GM12878 (cell line): ENCODE results near the gene SUSD5. TPM values are rescaled to one million over a fixed set of nuclear protein-coding genes. Genes with fewer than 3 reads are reported as not detected.

Source experiments
- ATAC-seq: fragments of 200-7000 bp; cut with Tn5 transposase; 3 replicates; pipeline ENCODE4 v1.9.1; 2020; ENCODE audit warnings: mild to moderate bottlenecking, moderate library complexity
- BruUV-seq: library from RNA; stranded (reverse); fragments of 400-500 nt; replicated peaks from 2 replicates; lab custom pipeline; 2021; lab: Mats Ljungman, UMichigan
- CTCF ChIA-PET: fragments of 300-600 bp; sonication (Branson Sonifier 250); formaldehyde crosslinking; extraction: SDS; loops from one replicate; lab custom pipeline; 2021; ENCODE audit warnings: inconsistent platforms; lab: Yijun Ruan, JAX
- POLR2A ChIA-PET: fragments of 350-600 bp; formaldehyde crosslinking; extraction: SDS; loops from one replicate; lab custom pipeline; 2021; ENCODE audit warnings: inconsistent platforms; lab: Charles Lee
- RAD21 ChIA-PET: fragments of 300-600 bp; sonication (Branson Sonifier 250); formaldehyde crosslinking; loops from one replicate; lab custom pipeline; 2023; ENCODE audit warnings: antibody characterized with exemption; ENCODE audit not compliant: unreplicated experiment; lab: Charles Lee
- SMC1A ChIA-PET: fragments of 300-600 bp; sonication (Branson Sonifier 250); formaldehyde crosslinking; loops from one replicate; lab custom pipeline; 2023; ENCODE audit not compliant: unreplicated experiment, uncharacterized antibody; lab: Charles Lee
- DNase-seq: peaks from one replicate; pipeline ENCODE4 v3.0.0-alpha.2; 2011; ENCODE audit warnings: low read depth, low spot score
- FAIRE-seq: peaks from 3 replicates; lab custom pipeline; 2011; peaks lifted over from hg19 to GRCh38; lab: Jason Lieb, UNC
- H2AFZ ChIP-seq: 2 replicates; pipeline ENCODE4 v1.6.0; 2011; ENCODE audit warnings: low read depth, low read length, control low read depth; ENCODE audit not compliant: control insufficient read depth
- H3K27ac ChIP-seq: 2 replicates; pipeline ENCODE4 v1.5.1; 2011; ENCODE audit warnings: control low read depth; ENCODE audit not compliant: control insufficient read depth, insufficient read depth
- H3K27me3 ChIP-seq, 2 experiments: replicated peaks in 1 of 2; 2 replicates each; pipeline versions ENCODE4 v1.6.0 to v1.6.1; 2011; ENCODE audit warnings: low read length in 1 of 2; ENCODE audit not compliant: control insufficient read depth in 2 of 2, insufficient read depth in 2 of 2
- H3K36me3 ChIP-seq, 2 experiments: 2 replicates each; pipeline ENCODE4 v1.5.1; 2011; ENCODE audit warnings: low read length in 1 of 2; ENCODE audit not compliant: control insufficient read depth in 2 of 2, insufficient read depth in 2 of 2
- H3K4me1 ChIP-seq: 2 replicates; pipeline ENCODE4 v1.6.1; 2011; ENCODE audit warnings: mild to moderate bottlenecking, low read length, moderate library complexity, mixed read lengths; ENCODE audit not compliant: control insufficient read depth, insufficient read depth
- H3K4me2 ChIP-seq: 2 replicates; pipeline ENCODE4 v1.6.0; 2011; ENCODE audit warnings: control low read depth; ENCODE audit not compliant: control insufficient read depth, insufficient read depth
- H3K4me3 ChIP-seq: fragments of 200-600 bp; sonication (generic); 2 replicates; pipeline ENCODE4 v1.5.1; 2016
- H3K79me2 ChIP-seq: 2 replicates; pipeline ENCODE4 v1.6.0; 2011; ENCODE audit warnings: low read length; ENCODE audit not compliant: control insufficient read depth, insufficient read depth
- H3K9ac ChIP-seq: 2 replicates; pipeline ENCODE4 v1.8.0; 2011; ENCODE audit warnings: low read length, control low read depth, mixed read lengths; ENCODE audit not compliant: control insufficient read depth, insufficient read depth
- H3K9me3 ChIP-seq: replicated peaks from 3 replicates; pipeline ENCODE4 v1.5.1; 2011; ENCODE audit warnings: mild to moderate bottlenecking, low read length; ENCODE audit not compliant: control insufficient read depth, insufficient read depth
- H4K20me1 ChIP-seq: 2 replicates; pipeline ENCODE4 v1.6.0; 2011; ENCODE audit not compliant: control insufficient read depth, insufficient read depth
- ATF2 ChIP-seq: IDR thresholded peaks from 2 replicates; pipeline ENCODE4 v1.6.1; 2012; ENCODE audit warnings: low read length, inconsistent platforms
- CEBPB ChIP-seq, 2 experiments: fragments of 150-350 bp in 1 of 2; IDR thresholded peaks; 2 replicates each; pipeline ENCODE4 v1.6.1; 2012 to 2014; ENCODE audit warnings: low read depth in 2 of 2, low read length in 2 of 2, borderline replicate concordance in 1 of 2, inconsistent platforms in 1 of 2
- CREM ChIP-seq: IDR thresholded peaks from 2 replicates; pipeline ENCODE4 v1.6.1; 2014; ENCODE audit warnings: antibody characterized with exemption, low read depth
- EED ChIP-seq: sonication (generic); IDR thresholded peaks from 2 replicates; pipeline ENCODE4 v1.6.1; 2016; ENCODE audit warnings: antibody characterized with exemption, low read depth
- ETV6 ChIP-seq, 2 experiments: fragments of 450-650 bp in 1 of 2; IDR thresholded peaks in 1 of 2; conservative IDR thresholded peaks in 1 of 2; 2 replicates each; pipeline ENCODE4 v1.6.1; 2014; ENCODE audit warnings: antibody characterized with exemption in 1 of 2, borderline replicate concordance in 1 of 2, low read depth in 1 of 2, mild to moderate bottlenecking in 1 of 2, moderate library complexity in 1 of 2
- FOXM1 ChIP-seq: IDR thresholded peaks from 2 replicates; pipeline ENCODE4 v1.6.1; 2012; ENCODE audit warnings: low read depth, mild to moderate bottlenecking, inconsistent platforms, low read length, moderate library complexity
- IKZF2 ChIP-seq, 2 experiments: fragments of 450-650 bp; IDR thresholded peaks; 2 replicates each; pipeline ENCODE4 v1.6.1; 2017; ENCODE audit warnings: mild to moderate bottlenecking in 2 of 2, moderate library complexity in 2 of 2
- IRF4 ChIP-seq: IDR thresholded peaks from 2 replicates; pipeline ENCODE4 v1.6.1; 2011; ENCODE audit warnings: low read depth, low read length
- JUNB ChIP-seq: IDR thresholded peaks from 2 replicates; pipeline ENCODE4 v1.6.1; 2016; ENCODE audit warnings: antibody characterized with exemption, mild to moderate bottlenecking
- MEF2A ChIP-seq: IDR thresholded peaks from 2 replicates; pipeline ENCODE4 v1.6.1; 2011; ENCODE audit warnings: low read depth, mild to moderate bottlenecking, low read length, moderate library complexity; ENCODE audit not compliant: insufficient read depth
- MLLT1 ChIP-seq: fragments of 450-650 bp; IDR thresholded peaks from 2 replicates; pipeline ENCODE4 v1.6.1; 2016; ENCODE audit warnings: mild to moderate bottlenecking
- MTA3 ChIP-seq: IDR thresholded peaks from 2 replicates; pipeline ENCODE4 v1.6.1; 2012; ENCODE audit warnings: low read length, inconsistent platforms, borderline replicate concordance
- NFIC ChIP-seq: IDR thresholded peaks from 2 replicates; pipeline ENCODE4 v1.6.1; 2012; ENCODE audit warnings: low read depth, mild to moderate bottlenecking, inconsistent platforms, low read length, moderate library complexity
- RUNX3 ChIP-seq: IDR thresholded peaks from 2 replicates; pipeline ENCODE4 v1.6.1; 2012; ENCODE audit warnings: low read length, inconsistent platforms
- SMAD5 ChIP-seq: IDR thresholded peaks from 2 replicates; pipeline ENCODE4 v1.6.1; 2016; ENCODE audit warnings: antibody characterized with exemption, low read depth
- SMARCA5 ChIP-seq: fragments of 450-650 bp; IDR thresholded peaks from 2 replicates; pipeline ENCODE4 v1.6.1; 2017; ENCODE audit warnings: mild to moderate bottlenecking
- STAT1 ChIP-seq: fragments of 450-650 bp; conservative IDR thresholded peaks from 2 replicates; pipeline ENCODE4 v1.6.1; 2014; ENCODE audit warnings: antibody characterized with exemption, mild to moderate bottlenecking
- SUPT20H ChIP-seq: IDR thresholded peaks from 2 replicates; pipeline ENCODE4 v1.6.1; 2011; ENCODE audit warnings: low read depth, mild to moderate bottlenecking, low read length, moderate library complexity, borderline replicate concordance; ENCODE audit not compliant: control insufficient read depth
- TCF7 ChIP-seq: IDR thresholded peaks from 2 replicates; pipeline ENCODE4 v1.6.1; 2014; ENCODE audit warnings: antibody characterized with exemption, borderline replicate concordance
- ZNF207 ChIP-seq: fragments of 450-650 bp; IDR thresholded peaks from 2 replicates; pipeline ENCODE4 v1.6.1; 2014; ENCODE audit warnings: antibody characterized with exemption, mild to moderate bottlenecking, borderline replicate concordance
- WGBS: methylation state at CpG from one replicate; pipeline ENCODE4 v1.1.6; 2016; ENCODE audit warnings: low lambda C conversion rate; ENCODE audit not compliant: insufficient replicate concordance, insufficient coverage; ENCODE audit errors: missing lambda C conversion rate; 5-methylcytosine and 5-hydroxymethylcytosine counted together
- in situ Hi-C: fragments of 300-500 bp; cut with MboI; formaldehyde crosslinking; loops from 9 replicates; pipeline ENCODE4 v1.14.3; 2018; ENCODE audit warnings: mixed read lengths
- intact Hi-C: fragments of 100-400 bp; cut with micrococcal nuclease; formaldehyde crosslinking; loops from one replicate; pipeline ENCODE4 v1.14.2; 2022; ENCODE audit not compliant: unreplicated experiment
- polyA plus RNA-seq, 11 experiments: library from polyadenylated mRNA; depleted of rRNA in 4 of 11; unstranded in 6 of 11; stranded (reverse) in 5 of 11; fragments of >200 nt; fragmentation: Nextera tagmentation in 4 of 11; fragmentation: Illumina TruSeq in 1 of 11; extraction: Ambion mirVana in 4 of 11; extraction: Trizol in 1 of 11; gene quantifications; 1 replicate in 1 of 11; 2 replicates in 10 of 11; pipeline versions ENCODE4 v1.2.1 to v1.2.3, GENCODE V29; 2011 to 2016; ENCODE audit warnings: inconsistent platforms in 2 of 11, missing spikeins in 2 of 11, low read depth in 1 of 11
- total RNA-seq, 4 experiments: library from RNA; depleted of rRNA in 3 of 4; stranded (reverse); fragments of >200 nt in 3 of 4; fragmentation: Illumina TruSeq in 1 of 4; extraction: Trizol in 1 of 4; gene quantifications; 2 replicates each; pipeline versions ENCODE4 v1.2.1 to v1.2.3, GENCODE V29; 2013 to 2021

Gene SUSD5
- total and polyA plus RNA-seq, 10 of the 15 experiments (the other 5 are each of a cell fraction or from before 2014, with no cell fraction given), result 0.01 to 0.05 (median 0.03) TPM; not detected in 4

DNA sequence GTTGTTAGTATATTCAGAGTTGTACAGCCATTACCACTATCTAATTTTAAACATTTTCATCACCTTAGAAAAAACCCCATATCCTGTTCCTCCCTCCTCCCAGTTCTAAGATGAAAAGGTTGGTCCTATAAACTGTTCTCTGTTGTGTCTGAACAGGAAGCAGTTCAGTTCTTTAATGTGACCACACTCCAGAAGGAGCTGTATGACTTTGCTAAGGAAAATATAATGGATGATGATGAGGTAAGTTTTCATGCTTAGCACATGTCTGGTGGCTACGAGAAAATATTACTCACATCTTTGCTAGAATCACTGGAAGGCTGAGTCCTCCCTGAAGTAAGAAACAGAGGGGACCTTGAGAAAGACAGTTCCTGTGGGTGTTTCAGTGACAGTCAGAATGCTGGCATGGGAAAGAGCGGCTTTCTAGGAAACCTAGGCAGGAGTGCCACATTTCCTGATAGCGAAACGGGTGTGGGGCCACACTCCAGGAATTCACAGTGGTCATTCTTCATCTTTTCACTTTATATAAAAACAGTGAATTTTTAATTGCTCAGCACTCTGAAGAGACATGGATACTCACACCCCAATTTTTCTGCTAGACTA lies 84.5 kb downstream of the SUSD5 start:
- POLR2A ChIA-PET, result no interaction called here
- Histone ChIP-seq H2AFZ (no peak overlapping the region), H4K20me1 (no peaks in the 10 kb centered on the region), H3K9me3 (no peaks in the 10 kb centered on the region), H3K27me3 (no peaks in the 10 kb centered on the region), H3K4me1 (peaks cover 4% of the 10 kb centered on the region; the same call in 1 of the 2 replicates), H3K4me2 (no peak overlapping the region), H3K4me3 (no peak overlapping the region), H3K27ac (0 out of 2 replicates have a peak overlapping the region, but pooled peaks have one; percentile 5), H3K79me2 (no peaks in the 10 kb centered on the region), H3K9ac (no peak overlapping the region), H3K36me3 (no peaks in the 10 kb centered on the region; a peak in 1 of 4 replicates)
- CTCF ChIA-PET, result interaction anchor here (1.0 to 12.2 kb wide), 5 partner anchors 11 to 653 kb away, joined by 3 to 319 read pairs (median 4); no protein-coding TSS in a partner anchor
- RAD21 ChIA-PET, result interaction anchor here (1.7 kb wide), 1 partner anchor 239 kb away, joined by 12 read pairs; no protein-coding TSS in a partner anchor
- FAIRE-seq (no peak), DNase-seq (no peak), ATAC-seq (peak; percentile 48)
- intact Hi-C loops (loop anchor here (5.0 kb wide), 1 partner anchor 183 kb away; no protein-coding TSS in a partner anchor), in situ Hi-C loops (loop anchor here (5.0 kb wide), 2 partner anchors 238 to 653 kb away; no protein-coding TSS in a partner anchor)
- WGBS, result 44% methylated on average over 4 of the region's 4 CpGs
- peak in 1 of 2 experiments; percentile 73; a peak in 1 of 4 replicates for TF ChIP-seq CEBPB (IDR thresholded peaks at IDR 0.05; ENCODE audit: borderline replicate concordance in 1 of 2, low read depth in 2 of 2, low read length in 2 of 2)
- TF ChIP-seq NFIC, result peak; percentile 93
- TF ChIP-seq JUNB, result peak; percentile 64
- no peak for TF ChIP-seq SUPT20H
- peak; percentile 66; the same call in 1 of the 2 replicates for TF ChIP-seq FOXM1
- no peak for TF ChIP-seq ZNF207
- peak in 1 of 2 experiments; percentile 19; a peak in 1 of 4 replicates for TF ChIP-seq IKZF2 (IDR thresholded peaks at IDR 0.05)
- TF ChIP-seq STAT1, result no peak
- TF ChIP-seq MEF2A, result peak; percentile 70; the same call in 1 of the 2 replicates
- TF ChIP-seq MTA3, result peak; percentile 72; the same call in 1 of the 2 replicates
- no peak for TF ChIP-seq SMAD5
- no peak for TF ChIP-seq IRF4
- peak; percentile 68; the same call in 1 of the 2 replicates for TF ChIP-seq CREM
- TF ChIP-seq RUNX3, result peak; percentile 91
- TF ChIP-seq SMARCA5, result no peak
- peak in 1 of 2 experiments; percentile 44; a peak in 1 of 4 replicates for TF ChIP-seq ETV6 (conservative IDR thresholded peaks at IDR 0.05 in 1 of 2, IDR thresholded peaks at IDR 0.05 in 1 of 2; ENCODE audit: borderline replicate concordance in 1 of 2, low read depth in 1 of 2)
- no peak for TF ChIP-seq MLLT1
- peak; percentile 73 for TF ChIP-seq ATF2
- TF ChIP-seq EED, result peak; percentile 89
- TF ChIP-seq TCF7, result peak; percentile 74
- no TSS peak for BruUV-seq
- SMC1A ChIA-PET, result interaction anchor here (1.3 to 3.9 kb wide), 3 partner anchors 21 to 239 kb away, joined by 3 to 34 read pairs (median 3); no protein-coding TSS in a partner anchor
